ENCODE data around the gene SLC35A3.
"Not testable (repeated sequence)": the region's sequence is repeated elsewhere in the genome, so short reads cannot be mapped to it uniquely, and the experiment has no call there.

Gene SLC35A3

DNA sequence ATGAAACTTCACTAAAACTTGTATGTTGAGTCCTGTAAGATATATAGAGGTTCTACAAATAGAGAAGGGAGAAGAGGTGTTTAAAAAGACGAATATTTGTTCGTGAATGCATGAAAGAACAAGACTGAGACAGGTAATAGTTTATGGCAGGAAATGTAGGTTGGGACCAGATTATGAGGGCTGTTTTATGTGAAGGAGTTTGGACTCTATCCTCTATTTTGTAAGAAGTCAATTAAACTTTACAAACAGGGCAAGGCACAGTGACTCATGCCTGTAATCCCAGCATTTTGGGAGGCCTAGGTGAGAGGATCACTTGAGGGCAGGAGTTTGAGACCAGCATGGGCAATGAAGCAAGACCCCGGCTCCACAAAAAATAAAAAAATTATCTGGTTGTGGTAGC lies 5.7 kb downstream of the SLC35A3 start:
- no peak for DNase-seq (ENCODE audit: low spot score)

DNA sequence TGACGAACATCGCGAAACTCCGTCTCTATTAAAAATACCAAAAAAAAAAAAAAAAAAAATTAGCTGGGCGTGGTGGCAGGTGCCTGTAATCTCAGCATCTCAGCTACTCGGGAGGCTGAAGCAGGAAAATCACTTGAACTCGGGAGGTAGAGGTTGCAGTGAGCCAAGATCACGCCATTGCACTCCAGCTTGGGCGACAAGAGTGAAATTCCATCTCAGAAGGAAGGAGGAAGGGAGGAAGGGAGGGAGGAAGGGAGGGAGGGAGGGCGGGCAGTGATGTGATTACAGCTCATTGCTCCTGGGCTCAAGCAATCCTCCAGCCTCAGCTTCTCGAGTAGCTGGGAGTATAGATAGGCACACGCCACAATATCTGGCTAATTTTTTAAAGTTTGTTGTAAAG lies 7.5 kb downstream of the SLC35A3 start:
- DNase-seq (ENCODE audit: low spot score) = not testable (repeated sequence)

DNA sequence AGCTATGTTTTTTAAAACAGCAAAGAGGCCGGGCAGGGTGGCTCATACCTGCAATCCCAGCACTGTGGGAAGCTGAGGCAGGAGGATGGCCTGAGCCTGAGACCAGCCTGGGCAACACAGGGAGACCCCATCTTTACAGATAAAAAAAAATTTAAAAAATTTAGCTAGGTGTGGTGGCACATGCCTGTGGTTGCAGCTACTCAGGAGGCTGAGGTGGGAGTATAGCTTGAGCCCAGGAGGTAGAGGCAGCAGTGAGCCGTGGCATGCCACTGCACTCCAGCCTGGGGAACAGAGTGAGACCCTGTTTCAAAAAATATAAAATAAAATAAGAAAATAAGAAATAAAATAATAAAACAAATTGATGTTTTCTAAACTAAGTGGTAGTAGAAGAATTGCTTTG lies 8.4 kb downstream of the SLC35A3 start:
- DNase-seq (ENCODE audit: low spot score) = no peak

DNA sequence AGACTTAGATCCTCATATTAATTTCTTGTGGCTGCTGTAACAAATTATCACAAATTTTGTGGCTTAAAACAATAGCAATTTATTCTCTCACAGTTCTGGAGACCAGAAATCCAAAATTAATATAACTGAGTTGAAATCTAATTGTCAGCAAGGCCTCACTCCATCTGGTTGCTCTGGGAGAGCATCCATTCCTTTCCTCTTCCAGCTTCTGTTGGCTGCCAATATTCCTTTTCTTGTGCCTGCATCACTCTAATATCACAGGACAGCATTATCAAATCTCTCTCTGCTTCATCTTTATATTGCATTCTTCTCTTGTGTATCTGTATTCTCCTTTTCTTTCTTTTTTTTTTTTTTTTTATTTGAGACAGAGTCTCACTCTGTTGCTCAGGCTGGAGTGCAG lies 9.3 kb downstream of the SLC35A3 start:
- DNase-seq (ENCODE audit: low spot score) = no peak

GRCh38 chr1:99980928-99981327 lies 11.1 kb downstream of the SLC35A3 start:
- DNase-seq (ENCODE audit: low spot score) = no peak

DNA sequence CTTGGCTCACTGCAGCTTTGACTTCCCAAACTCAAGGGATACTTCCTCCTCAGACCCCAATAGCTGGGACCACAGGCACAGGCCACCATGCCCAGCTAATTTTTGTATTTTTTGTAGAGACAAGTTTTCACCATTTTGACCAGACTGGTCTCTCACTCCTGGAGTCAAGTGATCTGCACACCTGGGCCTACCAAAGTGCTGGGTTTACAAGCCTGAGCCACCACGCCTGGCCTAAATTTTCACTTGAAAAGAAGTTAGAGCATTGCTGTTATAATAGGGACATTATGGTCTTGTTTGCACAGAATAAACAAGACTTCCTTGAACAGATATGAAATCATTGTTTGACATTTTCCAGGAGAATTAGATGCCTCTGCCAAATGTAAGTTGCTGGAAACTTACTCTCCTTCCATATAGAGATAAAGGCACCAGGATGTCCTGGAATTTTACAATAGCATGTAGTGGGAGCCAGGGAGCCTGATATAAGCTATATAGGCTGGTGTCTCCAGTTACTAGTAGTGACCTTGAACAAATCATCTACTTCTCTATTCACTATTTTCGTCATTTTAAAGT lies 16.9 kb downstream of the SLC35A3 start:
- DNase-seq (ENCODE audit: low spot score) = no peak

DNA sequence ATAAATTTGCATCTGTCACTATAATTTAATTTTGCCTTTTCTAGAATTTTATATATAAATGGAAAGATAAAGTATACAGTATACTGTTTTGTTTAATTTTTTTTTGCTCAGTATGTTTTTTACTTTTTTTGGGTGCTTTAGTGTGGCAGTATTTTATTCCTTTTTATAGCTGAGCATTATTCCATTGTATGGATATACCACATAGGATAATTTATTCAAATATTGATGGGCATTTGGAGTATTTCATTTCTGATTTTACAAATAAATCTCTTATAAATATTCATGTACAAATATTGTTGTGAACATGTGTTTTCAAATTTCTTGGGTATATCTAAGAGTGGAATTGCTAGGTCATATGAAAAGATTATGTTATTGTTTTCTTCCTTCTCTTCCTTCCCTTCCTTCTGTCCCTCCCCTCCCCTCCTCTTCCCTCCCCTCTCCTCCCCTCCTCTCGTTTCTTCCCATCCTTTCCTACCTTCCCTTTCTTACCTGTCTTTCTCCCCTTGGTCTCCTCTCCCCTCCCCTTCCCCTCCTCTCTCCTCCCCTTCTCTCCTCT lies 18.5 kb downstream of the SLC35A3 start:
- no peak for DNase-seq (ENCODE audit: low spot score)

GRCh38 chr1:99992044-99992722 lies 22.4 kb downstream of the SLC35A3 start:
- no peak for DNase-seq (ENCODE audit: low spot score)

DNA sequence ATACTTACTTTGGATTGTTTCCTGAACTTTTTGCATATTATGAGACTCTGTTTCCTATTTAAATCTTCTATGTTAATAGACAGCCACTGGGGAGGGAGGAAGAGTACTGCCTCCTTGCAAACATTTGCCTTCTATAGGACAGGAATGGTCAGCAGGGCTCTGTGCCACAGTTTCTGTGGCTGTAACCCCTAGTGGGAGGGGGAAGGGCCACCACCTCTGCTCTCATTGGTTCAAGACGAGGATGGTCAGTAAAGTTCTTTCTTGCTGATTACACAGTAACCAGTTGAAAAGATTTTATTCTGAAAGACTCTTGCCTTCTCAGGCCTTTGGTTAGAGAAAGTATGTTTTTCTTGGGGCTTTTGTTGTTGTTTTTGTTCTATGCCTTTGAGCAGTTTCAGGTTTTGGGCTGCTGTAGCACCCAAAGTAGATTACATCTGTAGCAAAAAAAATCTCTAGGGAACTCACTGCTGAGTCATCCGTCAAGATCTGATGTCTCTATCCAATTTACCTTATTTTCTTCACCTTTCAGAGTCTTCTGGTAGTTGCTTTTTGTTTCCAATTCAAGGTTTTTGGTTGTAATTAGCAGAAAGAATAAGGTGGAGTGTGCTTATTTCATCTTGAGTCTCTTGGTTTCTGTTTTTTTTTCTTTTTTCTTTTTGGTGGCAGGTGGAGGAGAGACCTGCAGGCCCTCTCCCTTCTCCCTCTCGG lies 23.1 kb downstream of the SLC35A3 start:
- DNase-seq (ENCODE audit: low spot score) = no peak

DNA sequence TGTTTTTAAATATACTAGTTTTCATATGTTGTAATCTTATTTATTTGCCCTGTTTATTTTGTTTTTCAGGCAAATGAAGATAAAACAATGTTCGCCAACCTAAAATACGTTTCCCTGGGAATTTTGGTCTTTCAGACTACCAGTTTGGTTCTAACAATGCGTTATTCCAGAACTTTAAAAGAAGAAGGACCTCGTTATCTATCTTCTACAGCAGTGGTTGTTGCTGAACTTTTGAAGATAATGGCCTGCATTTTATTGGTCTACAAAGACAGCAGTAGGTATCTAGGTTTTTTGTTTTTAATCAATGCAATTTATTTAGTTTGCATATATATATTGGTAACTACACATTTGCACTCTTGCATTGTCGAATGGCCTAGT lies 23.7 kb downstream of the SLC35A3 start:
- DNase-seq (ENCODE audit: low spot score) = no peak

GRCh38 chr1:99994496-99994895 lies 24.7 kb downstream of the SLC35A3 start:
- DNase-seq (ENCODE audit: low spot score) = no peak

DNA sequence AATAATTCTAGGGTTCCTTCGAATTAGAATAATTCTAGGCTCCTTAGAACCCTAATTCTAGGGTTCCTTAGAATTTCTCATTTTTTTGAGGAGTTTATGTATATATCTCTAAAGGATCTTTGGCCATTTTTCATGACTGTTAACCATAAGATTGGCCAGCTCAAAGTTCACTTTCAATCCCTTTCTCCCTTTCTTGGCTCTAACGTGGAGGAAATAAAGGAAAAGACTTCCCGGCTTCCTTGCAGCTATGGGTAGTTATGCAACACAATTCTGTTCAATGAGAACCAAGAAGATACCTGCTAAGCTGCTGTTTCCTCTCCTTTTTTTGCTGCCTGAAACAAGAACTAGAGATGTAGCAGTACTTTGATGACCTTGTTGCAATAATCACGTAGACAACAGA lies 27.2 kb downstream of the SLC35A3 start:
- DNase-seq (ENCODE audit: low spot score) = no peak

- no peak for DNase-seq (ENCODE audit: low spot score)
Measured at GRCh38 chr1:100001462-100001861, 31.7 kb downstream of the SLC35A3 start.

DNA sequence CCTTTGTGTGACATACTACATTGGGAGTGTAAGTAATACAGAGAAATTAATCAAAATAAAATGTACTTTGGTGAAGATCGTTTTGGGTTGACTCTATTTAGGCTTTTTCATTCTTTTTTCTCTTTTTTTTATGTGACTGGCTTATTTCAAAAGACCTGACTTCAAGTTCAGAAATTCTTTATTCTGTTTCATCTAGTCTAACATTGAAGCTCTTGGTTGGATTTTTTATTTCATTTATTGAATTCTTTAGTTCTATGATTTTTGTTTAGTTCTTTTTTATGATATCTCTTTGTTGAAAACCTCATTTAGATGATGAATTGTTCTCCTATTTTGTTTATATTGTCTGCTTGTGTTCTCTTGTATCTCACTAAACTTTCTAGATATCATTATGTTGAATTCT lies 35.6 kb downstream of the SLC35A3 start:
- DNase-seq (ENCODE audit: low spot score) = no peak

DNA sequence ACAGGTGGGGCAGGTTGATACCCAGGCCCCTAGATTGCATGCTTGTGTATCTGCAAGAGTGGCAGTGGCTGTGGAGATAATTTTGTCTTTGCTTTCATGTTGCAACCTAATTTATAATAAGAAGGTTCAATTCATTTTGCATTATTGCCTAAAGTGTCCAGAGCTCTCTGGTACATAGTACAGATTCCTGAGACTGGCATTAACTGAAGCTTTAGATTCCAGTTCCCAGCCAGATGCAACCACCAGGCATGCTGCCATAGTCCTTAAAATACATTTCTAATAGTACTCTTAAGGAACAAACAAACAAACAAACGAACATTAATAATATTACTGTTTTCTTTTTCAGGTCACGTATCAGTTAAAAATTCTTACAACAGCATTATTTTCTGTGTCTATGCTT lies 36.9 kb downstream of the SLC35A3 start:
- DNase-seq (ENCODE audit: low spot score) = no peak

DNA sequence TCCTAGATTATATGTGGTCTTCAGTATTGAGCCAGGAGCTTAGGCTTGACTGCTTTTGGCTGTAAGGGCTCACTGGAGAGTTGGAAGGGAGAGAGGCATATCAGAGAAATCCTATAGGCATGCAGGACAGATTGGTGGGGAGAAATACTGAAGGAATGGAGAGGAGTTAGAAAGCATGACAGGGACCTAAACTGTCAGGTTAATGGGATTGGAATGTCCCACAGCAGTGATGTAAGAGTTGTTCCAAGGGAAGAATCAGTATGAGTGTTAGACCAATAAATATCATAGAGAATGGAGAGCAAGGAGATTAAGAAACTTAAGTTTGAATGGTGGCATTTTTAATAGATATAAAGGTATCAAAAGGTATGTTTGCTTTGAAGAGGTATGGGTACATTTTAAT lies 39.7 kb downstream of the SLC35A3 start:
- DNase-seq (ENCODE audit: low spot score) = no peak

GRCh38 chr1:100010804-100011203 lies 41.0 kb downstream of the SLC35A3 start:
- no peak for DNase-seq (ENCODE audit: low spot score)

GRCh38 chr1:100019220-100019619 lies 49.4 kb downstream of the SLC35A3 start:
- no peak for DNase-seq (ENCODE audit: low spot score)

DNA sequence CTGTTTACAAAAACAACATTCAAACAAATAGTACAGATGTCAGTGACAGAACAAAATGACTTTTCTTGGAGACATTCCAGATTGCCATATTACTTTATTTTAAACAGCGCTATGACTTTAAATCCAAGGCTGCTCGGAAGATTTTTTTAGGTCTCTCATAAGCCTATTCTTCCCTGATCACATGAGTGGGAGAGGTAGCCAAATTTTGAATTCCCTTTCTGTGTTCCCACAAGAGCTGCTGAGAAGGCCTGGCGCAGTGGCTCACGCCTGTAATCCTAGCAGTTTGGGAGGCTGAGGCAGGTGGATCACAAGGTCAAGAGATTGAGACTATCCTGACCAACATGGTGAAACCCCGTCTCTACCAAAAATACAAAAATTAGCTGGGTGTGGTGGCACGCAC lies 53.7 kb downstream of the SLC35A3 start:
- DNase-seq (ENCODE audit: low spot score) = no peak

DNA sequence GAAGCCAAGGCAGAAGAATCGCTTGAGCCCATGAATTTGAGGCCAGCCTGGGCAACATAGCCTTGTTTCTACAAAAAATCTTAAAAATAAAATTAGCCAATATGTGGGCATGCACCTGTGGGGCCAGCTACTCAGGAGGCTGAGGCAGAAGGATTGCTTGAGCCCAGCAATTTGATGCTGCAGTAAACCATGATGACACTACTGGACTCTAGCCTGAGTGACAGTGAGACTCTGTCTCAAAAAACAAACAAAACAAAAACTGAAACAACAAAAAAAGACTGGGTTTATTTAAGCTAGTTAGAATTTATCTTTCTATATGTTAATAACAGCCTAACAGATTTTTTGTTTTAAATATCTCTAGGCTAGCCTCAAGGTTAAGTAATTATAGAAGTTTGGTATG lies 57.4 kb downstream of the SLC35A3 start:
- no peak for DNase-seq (ENCODE audit: low spot score)

DNA sequence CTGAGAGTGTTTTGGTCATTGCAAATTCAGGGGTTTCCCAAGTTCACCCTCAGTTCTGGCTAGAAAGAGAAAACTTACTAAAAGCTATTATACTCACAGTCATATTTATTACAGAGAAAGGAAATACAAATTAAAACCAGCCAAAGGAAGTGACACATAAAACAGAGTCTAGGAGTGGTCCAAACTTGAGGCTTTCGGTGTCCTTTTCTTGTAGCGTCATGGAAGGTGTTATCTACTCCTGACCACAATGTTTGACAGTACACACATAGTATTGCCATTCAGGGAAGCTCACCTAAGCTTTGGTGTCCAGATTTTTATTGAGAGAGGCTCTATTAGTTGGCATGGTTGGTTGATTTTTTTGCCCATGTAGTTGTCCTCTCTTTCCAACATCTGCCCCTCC lies 59.0 kb downstream of the SLC35A3 start:
- DNase-seq (ENCODE audit: low spot score) = no peak

DNA sequence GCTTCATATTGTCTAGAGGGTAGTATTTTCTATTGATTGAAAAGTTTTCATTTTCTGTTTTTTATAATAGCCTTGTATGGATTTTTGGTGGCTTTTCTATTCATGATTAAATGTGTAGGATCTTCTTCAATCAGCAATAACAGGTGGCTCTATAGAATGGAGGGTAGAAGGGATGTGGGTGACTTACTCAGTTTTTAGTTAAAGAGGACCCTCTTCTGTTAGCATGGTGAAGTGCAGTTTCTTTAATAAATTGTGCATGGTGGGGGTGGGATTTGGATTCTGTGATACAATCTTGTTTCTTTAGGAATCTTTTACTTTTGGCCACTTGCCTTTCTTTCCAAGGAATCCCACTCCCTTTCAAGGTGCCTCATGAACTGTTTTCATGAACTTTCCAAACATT lies 64.7 kb downstream of the SLC35A3 start:
- peak; percentile 57 for DNase-seq (ENCODE audit: low spot score)

- peak; percentile 79 for DNase-seq (ENCODE audit: low spot score)
Measured at GRCh38 chr1:100035214-100035613, 65.4 kb downstream of the SLC35A3 start.
